Stomach (tissue), 9 donors: ENCODE measurements around the gene MAPK9. TPM values are rescaled to one million over a fixed set of nuclear protein-coding genes. Genes with fewer than 3 reads are reported as not detected.

Source experiments
- DNase-seq, 2 donors: peaks; one replicate each; pipeline versions ENCODE4 v3.0.0 to v3.0.0-alpha.2; 2013 to 2019
- H3K27ac ChIP-seq, 5 donors: fragments of 200-600 bp in 4 of 5; sonication (generic) in 4 of 5; one replicate each; pipeline ENCODE4 v1.5.1; 2013 to 2019; ENCODE audit warnings: mild to moderate bottlenecking in 1 of 5, moderate library complexity in 1 of 5
- H3K27me3 ChIP-seq, 3 donors: fragments of 200-600 bp; sonication (generic); one replicate each; pipeline ENCODE4 v1.5.1; 2017 to 2019; ENCODE audit warnings: mixed run types in 1 of 3
- H3K36me3 ChIP-seq, 4 donors: fragments of 200-600 bp; sonication (generic); 1 replicate in 3 of 4; 2 replicates in 1 of 4; pipeline ENCODE4 v1.5.1; 2016 to 2019
- H3K4me1 ChIP-seq, 4 donors: fragments of 200-600 bp; sonication (generic); one replicate each; pipeline ENCODE4 v1.5.1; 2016 to 2019
- H3K4me3 ChIP-seq, 4 donors: fragments of 200-600 bp; sonication (generic) in 3 of 4; one replicate each; pipeline ENCODE4 v1.5.1; 2016 to 2019; ENCODE audit warnings: mild to moderate bottlenecking in 1 of 4
- H3K9me3 ChIP-seq, 4 donors: fragments of 200-600 bp; sonication (generic); one replicate each; pipeline ENCODE4 v1.5.1; 2016 to 2019
- EP300 ChIP-seq: sonication (generic); formaldehyde crosslinking; IDR thresholded peaks from one replicate; pipeline ENCODE4 v1.6.1; 2017; ENCODE audit warnings: antibody characterized with exemption
- POLR2A ChIP-seq, 4 donors: fragments of 450-650 bp; IDR thresholded peaks; one replicate each; pipeline ENCODE4 v1.6.1; 2016; ENCODE audit warnings: antibody characterized with exemption in 4 of 4, control low read depth in 2 of 4, mild to moderate bottlenecking in 1 of 4, moderate library complexity in 1 of 4
- POLR2AphosphoS5 ChIP-seq, 3 donors: sonication (generic); formaldehyde crosslinking; IDR thresholded peaks; one replicate each; pipeline ENCODE4 v1.6.1; 2016; ENCODE audit warnings: antibody characterized with exemption in 3 of 3
- WGBS, 5 donors: extraction: QIAGEN DNeasy Blood & Tissue Kit in 3 of 5; methylation state at CpG; one replicate each; pipeline versions ENCODE4 v1.1.5 to v1.1.7; 2013 to 2018; 5-methylcytosine and 5-hydroxymethylcytosine counted together
- intact Hi-C: fragments of 100-400 bp; cut with DNase I; formaldehyde crosslinking; loops from one replicate; pipeline ENCODE4 v1.15.1; 2023; ENCODE audit warnings: low total_unique reads
- polyA plus RNA-seq, 3 donors: library from polyadenylated mRNA; stranded (reverse); fragments of 200-250 nt; gene quantifications; one replicate each; pipeline ENCODE4 v1.2.3, GENCODE V29; 2013
- total RNA-seq, 5 donors: library from RNA; depleted of rRNA; stranded (reverse); fragments of >200 nt; gene quantifications; one replicate each; pipeline versions ENCODE4 v1.1.0 to v1.2.3, GENCODE V29; 2014 to 2016
- TF ChIP-seq, protein P1 (sequence below), 7 experiments: fragments of 450-650 bp in 4 of 7; fragments of 200-600 bp in 3 of 7; sonication (generic) in 3 of 7; IDR thresholded peaks; one replicate each; pipeline ENCODE4 v1.5.1; 2016 to 2019; ENCODE audit warnings: antibody characterized with exemption in 7 of 7, control low read depth in 2 of 7, mild to moderate bottlenecking in 1 of 7
- donor health status: healthy with polysubstance abuse.
- donor health status: Bipolar disorder and iron deficiency.
- donor health status: healthy.

The MAPK9 gene
- total and polyA plus RNA-seq, 8 donors = 9.2 to 43.5 (median 22.3) TPM

DNA sequence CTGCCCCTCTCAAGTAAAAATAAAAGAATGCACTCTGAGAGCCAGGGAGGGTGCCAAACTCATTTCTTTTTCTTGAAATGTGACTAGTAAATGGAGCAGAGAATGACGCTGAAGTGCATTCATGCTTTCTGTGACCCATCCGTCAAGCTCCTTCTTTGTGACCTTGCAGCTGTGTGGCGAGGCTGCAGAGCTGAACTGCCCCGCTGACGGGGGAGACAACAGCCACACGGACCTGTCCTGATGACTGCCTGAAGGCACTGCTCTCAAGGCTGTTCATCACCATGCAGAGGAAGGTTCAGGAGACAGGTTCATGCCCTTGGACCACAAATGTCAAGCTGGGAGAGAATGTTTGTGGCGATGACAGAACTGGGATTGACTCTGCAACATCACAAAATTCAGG, 61.9 kb downstream of the MAPK9 start:
- no peak overlapping the region for H3K27ac ChIP-seq
- peaks cover 11 to 79% (median 45%) of the 10 kb centered on the region in 4 donors for H3K36me3 ChIP-seq
- 82 to 90% (median 86%) methylated on average over 6 to 7 of the region's 7 CpGs for WGBS, 5 donors
- peaks cover 17 to 95% (median 71%) of the 10 kb centered on the region in 4 donors for H3K9me3 ChIP-seq
- no peaks in the 10 kb centered on the region for H3K27me3 ChIP-seq
- no peak for DNase-seq
- H3K4me1 ChIP-seq = no peaks in the 10 kb centered on the region
- no peak overlapping the region for H3K4me3 ChIP-seq
- intact Hi-C loops = no loop called here
- TF ChIP-seq POLR2AphosphoS5 (IDR thresholded peaks at IDR 0.05) (no peak), POLR2A (IDR thresholded peaks at IDR 0.05) (no peak), EP300 (no peak)
- TF ChIP-seq, protein P1, sequence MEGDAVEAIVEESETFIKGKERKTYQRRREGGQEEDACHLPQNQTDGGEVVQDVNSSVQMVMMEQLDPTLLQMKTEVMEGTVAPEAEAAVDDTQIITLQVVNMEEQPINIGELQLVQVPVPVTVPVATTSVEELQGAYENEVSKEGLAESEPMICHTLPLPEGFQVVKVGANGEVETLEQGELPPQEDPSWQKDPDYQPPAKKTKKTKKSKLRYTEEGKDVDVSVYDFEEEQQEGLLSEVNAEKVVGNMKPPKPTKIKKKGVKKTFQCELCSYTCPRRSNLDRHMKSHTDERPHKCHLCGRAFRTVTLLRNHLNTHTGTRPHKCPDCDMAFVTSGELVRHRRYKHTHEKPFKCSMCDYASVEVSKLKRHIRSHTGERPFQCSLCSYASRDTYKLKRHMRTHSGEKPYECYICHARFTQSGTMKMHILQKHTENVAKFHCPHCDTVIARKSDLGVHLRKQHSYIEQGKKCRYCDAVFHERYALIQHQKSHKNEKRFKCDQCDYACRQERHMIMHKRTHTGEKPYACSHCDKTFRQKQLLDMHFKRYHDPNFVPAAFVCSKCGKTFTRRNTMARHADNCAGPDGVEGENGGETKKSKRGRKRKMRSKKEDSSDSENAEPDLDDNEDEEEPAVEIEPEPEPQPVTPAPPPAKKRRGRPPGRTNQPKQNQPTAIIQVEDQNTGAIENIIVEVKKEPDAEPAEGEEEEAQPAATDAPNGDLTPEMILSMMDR (IDR thresholded peaks at IDR 0.05) = no peak

DNA sequence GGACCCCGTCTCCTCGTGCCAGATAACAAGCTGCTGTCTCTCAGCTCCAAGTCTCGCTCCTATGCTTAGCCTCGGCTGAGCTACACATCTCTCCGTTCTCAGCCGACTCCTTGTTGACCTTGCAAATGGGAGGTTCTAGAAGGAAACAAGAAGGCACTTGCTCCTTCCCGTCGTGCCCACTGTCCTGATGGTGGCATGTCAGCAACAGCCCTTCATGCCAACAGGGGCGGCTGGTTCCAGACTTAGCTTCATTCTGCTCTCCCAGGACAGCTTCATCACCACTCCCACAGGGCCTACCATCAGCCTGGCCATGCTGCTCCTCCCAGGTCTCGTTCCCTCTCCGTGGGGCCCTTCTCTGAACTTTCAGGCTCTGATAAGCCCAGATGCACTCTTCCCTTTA, 69.8 kb downstream of the MAPK9 start:
- Histone ChIP-seq H3K27me3 (no peaks in the 10 kb centered on the region), H3K36me3 (peaks cover 0 to 15% (median 2%) of the 10 kb centered on the region in 4 donors), H3K4me3 (no peak overlapping the region), H3K4me1 (no peaks in the 10 kb centered on the region), H3K9me3 (peaks cover 45 to 100% (median 89%) of the 10 kb centered on the region in 4 donors), H3K27ac (no peak overlapping the region)
- TF ChIP-seq EP300 = no peak
- TF ChIP-seq POLR2A (IDR thresholded peaks at IDR 0.05) = no peak
- TF ChIP-seq POLR2AphosphoS5 (IDR thresholded peaks at IDR 0.05) = no peak
- TF ChIP-seq, protein P1 (IDR thresholded peaks at IDR 0.05) = no peak
- 93 to 96% (median 94%) methylated on average over 11 of the region's 11 CpGs for WGBS, 5 donors
- intact Hi-C loops = no loop called here
- DNase-seq = no peak

- Histone ChIP-seq H3K4me3 (no peak overlapping the region), H3K27ac (no peak overlapping the region), H3K27me3 (peaks cover 0 to 1% (median 0%) of the 10 kb centered on the region in 3 donors), H3K36me3 (peaks cover 0 to 8% (median 0%) of the 10 kb centered on the region in 4 donors), H3K9me3 (peaks cover 42 to 82% (median 79%) of the 10 kb centered on the region in 4 donors), H3K4me1 (no peaks in the 10 kb centered on the region)
- WGBS, 5 donors = 91 to 98% (median 95%) methylated on average over 5 of the region's 5 CpGs
- TF ChIP-seq POLR2A (IDR thresholded peaks at IDR 0.05) (no peak), POLR2AphosphoS5 (IDR thresholded peaks at IDR 0.05) (no peak), EP300 (no peak)
- TF ChIP-seq, protein P1 (IDR thresholded peaks at IDR 0.05) = no peak
- intact Hi-C loops = no loop called here
- no peak for DNase-seq
Measured at GRCh38 chr5:180217797-180218196, 74.1 kb downstream of the MAPK9 start.

GRCh38 chr5:180216646-180217171, 75.2 kb downstream of the MAPK9 start:
- DNase-seq = no peak
- TF ChIP-seq POLR2AphosphoS5 (IDR thresholded peaks at IDR 0.05) (no peak), POLR2A (IDR thresholded peaks at IDR 0.05) (no peak), EP300 (no peak)
- TF ChIP-seq, protein P1 (IDR thresholded peaks at IDR 0.05) = no peak
- Histone ChIP-seq H3K36me3 (peaks cover 0 to 1% (median 0%) of the 10 kb centered on the region in 4 donors), H3K4me1 (no peaks in the 10 kb centered on the region), H3K9me3 (peaks cover 38 to 71% (median 68%) of the 10 kb centered on the region in 4 donors), H3K27me3 (peaks cover 0 to 12% (median 0%) of the 10 kb centered on the region in 3 donors), H3K4me3 (no peak overlapping the region), H3K27ac (no peak overlapping the region)
- intact Hi-C loops = no loop called here
- WGBS, 5 donors = 92 to 95% (median 92%) methylated on average over 15 of the region's 15 CpGs
